GM21390 (cell line): ENCODE data around the gene PRKCE.

Experiments
- ATAC-seq: cut with Tn5 transposase; IDR thresholded peaks from one replicate; pipeline ENCODE4 v1.9.1; 2021; ENCODE audit not compliant: unreplicated experiment

PRKCE gene

DNA sequence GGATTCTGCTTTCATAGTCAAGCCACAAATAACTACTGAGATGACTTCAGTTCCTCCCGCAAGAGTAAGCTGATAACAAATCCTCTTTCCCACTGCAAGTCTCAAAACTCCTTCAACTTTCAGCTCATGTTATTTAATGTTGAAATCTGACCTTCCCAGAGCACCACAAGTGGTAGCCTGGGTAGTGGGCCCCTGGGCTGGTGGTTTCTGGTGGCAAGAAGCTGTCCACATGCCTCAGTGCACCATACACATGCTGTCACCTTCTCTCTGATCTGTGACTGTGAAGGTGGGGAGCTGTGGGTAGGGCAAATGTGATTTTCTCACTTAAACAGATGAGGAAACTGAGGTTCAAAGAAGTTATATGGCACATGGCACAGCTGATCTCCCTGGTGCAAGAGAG lies 399.6 kb downstream of the PRKCE start:
- ATAC-seq: no peak

DNA sequence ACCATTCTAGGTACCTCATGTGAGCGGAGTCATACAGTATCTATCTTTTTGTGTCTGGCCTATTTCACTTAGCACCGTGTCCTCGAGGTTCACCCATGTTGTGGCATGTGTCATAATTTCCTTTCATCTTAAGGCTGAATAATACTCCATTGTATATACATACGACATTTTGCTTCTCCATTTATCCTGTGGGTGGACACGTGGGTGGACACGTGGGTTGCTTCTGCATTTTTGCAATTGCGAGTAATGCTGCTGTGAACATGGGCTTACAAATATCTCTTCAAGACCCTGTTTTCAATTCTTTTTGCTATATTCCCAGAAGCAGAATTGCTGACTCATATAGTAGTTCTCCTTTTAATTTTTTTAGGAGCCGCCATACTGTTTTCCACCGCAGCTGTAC lies 402.1 kb downstream of the PRKCE start:
- no peak for ATAC-seq

DNA sequence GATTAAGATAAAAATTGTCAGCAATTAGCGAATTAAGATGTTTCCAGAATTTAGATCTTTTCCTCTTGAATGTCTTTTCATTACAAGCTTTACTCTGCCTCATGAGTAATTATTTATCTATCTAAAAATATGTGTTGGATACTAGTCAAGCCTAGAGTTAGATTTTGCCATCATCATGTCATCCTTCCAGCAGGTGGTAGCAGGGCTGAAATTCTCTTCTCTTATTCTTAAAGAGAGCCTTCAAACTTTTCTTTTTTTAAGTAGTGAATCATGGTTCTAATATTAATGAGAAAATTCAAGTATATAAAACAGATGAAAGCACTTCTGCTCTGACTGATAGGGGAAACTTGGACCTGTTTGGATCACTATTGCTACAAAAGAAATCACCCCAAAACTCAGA lies 405.1 kb downstream of the PRKCE start:
- ATAC-seq: no peak

DNA sequence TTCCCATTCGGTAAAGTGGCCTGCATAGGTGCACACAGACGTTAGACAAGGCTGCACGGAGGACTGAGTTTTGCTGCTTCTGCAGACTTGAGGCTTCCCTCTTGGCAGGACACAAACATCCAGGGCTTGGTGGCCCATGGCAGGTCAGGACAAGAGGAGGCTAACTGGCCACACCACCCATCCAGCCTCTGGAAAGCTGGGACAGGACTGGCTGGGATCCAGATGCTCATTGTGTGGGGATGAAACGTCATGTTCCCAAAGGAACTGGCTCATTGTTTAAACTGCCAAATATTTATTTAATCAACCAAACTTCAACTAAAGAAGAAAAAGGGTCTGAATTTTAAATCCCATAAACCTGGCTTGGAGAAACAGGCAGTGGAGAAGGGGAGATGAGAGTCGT lies 406.7 kb downstream of the PRKCE start:
- no peak for ATAC-seq

DNA sequence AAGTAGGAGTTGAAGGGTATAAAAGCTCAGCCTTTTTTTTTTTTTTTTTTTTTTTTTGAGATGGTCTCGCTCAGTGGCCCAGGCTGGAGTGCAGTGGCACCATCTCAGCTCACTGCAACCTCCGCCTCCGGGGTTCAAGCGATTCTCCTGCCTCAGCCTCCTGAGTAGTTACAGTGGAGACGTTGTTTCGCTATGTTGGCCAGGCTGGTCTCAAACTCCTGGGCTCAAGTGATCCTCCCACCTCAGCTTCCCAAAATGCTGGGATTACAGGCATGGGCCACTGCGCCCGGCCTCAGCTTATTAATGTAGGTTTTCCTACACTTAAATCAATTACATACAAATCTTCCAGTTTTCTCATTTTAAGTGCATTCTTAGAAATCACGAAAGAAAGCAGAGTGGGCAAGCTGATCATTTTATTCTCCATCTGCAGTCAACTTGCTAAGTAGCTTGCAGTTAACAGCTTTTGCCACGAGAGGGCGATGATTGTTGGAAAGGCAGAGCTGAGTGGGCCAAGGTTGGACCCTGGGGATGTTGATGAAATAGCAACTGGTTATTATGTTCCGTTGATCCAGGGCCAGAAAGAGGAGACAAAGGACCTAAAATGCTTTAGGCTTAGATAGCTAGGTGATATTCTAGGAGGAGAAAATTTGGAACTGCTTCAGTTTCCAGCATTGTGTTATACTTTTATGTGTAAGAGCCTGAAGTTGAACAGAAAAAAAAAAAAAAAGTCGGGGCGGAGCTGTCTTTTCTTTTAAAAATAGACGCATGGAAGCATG lies 411.4 kb downstream of the PRKCE start:
- no peak for ATAC-seq

DNA sequence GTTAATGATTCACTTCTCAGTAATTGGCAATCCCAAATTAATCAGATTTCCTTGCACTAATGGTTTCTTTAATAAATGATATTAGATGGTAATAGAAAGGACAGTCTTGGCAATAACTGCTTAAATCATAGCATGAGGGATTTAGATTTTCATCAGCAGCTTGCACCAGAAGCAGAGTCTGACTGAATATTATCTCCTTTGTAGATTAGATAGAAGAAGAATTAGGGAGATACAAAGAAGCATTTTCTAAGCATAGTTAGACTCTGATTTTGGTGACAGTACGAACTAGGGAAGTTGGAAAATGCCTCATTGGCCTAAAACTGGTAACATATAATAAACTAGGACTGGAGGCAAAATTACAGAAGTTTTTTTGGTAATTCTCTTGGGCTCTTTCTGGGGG lies 412.9 kb downstream of the PRKCE start:
- no peak for ATAC-seq

DNA sequence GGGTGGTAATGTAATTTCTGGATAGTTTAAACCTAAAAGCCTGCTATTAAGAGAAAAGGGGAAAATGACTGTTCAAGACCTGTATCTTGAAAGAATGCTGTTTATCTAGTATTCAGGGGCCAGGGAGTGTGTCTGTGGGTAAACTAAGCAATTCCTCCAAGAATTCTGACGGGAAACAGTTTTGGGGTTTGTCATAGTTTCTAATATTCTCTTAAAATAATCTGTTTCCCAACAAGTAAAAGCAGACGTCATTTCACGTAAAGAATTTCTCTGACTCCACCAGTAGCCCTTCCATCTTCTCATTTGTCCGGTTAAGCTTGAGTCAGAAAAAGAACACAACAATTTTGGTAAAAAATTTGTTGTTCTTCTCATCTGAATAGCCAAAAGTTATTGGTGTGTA lies 413.7 kb downstream of the PRKCE start:
- no peak for ATAC-seq

DNA sequence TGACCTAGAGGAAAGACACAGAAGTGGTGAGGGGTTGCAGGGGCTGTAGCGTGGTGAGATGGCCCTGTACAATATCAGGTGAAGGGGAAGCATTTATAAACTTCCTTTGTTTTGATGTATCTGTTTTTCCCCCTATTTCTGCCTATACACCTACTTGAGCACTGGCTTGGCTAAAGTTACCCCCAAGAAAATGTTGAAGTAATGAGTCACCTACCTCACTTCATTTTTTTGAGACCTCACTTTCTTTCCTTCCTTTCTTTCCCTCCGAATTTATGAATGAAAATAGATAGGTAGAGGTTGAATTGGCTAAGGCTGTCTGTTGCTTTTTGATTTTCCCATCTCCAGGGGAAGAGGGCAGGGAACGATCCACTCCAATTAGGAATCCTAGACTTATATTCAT lies 414.6 kb downstream of the PRKCE start:
- ATAC-seq: no peak

DNA sequence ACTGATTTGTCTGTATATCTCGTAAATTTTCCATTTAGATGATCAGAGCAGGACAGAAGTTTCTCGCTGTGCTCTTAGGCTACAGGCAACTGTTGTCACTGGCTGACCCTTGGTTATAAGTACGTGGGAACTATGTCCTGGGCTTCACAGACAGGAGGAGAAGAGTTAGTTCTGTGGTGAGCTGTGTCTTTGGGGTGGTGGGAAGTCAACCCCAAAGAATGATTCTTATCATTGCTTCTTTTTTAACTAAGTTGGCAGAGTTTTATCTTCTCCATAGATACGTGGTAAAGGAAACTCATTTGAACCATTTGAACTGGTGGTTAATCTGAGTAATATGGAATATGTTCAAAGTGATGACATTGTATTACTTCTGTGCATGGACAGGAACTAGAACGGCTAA lies 415.1 kb downstream of the PRKCE start:
- ATAC-seq: no peak

DNA sequence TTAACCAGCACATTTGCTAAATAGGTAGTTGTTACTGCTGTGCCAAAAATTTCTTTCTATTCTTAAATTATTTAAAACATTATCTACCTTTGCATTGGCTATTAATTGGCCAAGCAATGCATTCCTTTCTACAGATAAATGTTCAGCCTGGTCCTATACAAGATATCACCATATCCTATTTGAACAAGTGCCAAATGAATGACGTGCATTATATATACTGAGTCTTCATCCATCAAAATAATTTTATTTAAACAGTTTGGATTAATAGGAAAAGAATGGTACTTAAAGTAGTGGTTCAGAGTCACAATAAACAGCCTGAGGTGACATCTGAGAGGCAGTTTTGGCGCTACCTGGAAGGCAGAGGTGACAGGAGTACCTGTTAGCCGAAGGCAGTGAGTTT lies 415.6 kb downstream of the PRKCE start:
- ATAC-seq: no peak

DNA sequence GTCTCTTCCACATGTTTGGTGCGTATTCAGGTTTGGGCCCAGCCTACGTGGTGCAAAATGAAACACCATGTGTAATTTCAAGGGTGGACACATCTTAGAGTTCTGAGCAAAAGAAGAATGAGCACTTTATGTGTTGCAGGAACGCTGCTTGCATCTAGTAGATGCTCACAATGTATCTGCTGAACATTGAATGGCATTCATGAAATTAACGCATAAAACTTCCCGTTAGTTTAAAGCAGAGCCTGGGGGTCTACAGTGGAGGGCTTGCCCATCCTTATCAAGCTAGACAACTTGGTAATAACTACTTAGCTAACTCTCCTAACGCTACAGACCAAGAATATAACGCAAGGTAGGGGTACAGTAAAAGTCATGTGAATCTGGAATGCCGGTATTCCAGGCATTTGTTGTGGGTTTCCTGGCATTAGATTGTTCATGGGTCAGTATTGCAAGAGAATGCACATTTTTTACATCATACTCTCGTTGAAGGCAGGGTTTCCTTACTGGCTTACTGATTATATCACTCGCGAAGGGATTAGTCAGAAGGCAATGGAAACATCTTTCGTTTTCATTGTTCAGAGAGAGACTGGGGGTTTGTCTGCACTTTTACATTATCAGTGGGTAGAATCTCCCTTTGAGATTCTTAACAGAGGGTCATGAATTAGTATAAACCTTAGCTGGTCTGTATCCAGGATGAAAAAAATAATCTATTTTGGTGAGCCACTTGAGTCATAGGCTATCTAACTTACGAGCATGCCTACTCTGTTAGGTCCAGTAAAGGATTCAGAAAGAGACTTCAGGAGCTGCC lies 416.2 kb downstream of the PRKCE start:
- ATAC-seq: no peak

DNA sequence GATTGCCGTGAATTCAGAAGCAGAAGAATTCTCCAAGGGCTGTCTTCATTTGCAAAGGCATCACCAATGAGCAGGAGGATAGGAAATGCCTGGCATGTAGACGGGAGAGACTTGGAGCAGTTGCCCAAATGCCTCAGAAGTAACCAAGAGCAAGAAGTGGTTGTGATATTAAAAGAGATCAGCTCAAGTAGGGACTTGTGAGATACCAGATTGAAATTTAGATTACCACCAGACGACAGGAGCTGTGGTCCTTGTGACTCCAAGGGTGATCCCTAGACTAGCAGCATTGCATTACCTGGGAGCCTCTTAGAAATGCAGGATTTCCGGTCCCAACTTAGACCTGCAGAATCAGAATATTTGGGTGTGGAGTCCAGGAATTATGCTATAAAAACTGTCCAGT lies 417.2 kb downstream of the PRKCE start:
- ATAC-seq: no peak

DNA sequence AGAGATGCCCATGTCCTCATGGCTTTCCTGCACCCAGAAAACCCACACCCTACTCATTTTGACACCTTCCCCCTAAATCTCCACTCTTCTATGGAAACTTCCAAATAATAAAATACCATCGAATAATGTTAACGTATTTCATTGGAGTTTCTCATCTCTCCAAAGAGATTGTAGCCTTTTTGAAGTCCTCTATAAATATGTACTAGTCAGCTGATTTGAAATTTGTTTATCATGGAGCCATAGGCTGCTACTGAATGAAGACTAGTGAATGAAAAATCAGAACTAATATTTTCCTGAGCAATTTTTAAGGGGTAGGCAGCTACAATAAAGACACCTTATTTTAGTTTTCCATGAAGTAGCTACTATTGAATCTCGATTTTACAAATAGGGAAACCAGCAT lies 419.6 kb downstream of the PRKCE start:
- ATAC-seq: no peak

DNA sequence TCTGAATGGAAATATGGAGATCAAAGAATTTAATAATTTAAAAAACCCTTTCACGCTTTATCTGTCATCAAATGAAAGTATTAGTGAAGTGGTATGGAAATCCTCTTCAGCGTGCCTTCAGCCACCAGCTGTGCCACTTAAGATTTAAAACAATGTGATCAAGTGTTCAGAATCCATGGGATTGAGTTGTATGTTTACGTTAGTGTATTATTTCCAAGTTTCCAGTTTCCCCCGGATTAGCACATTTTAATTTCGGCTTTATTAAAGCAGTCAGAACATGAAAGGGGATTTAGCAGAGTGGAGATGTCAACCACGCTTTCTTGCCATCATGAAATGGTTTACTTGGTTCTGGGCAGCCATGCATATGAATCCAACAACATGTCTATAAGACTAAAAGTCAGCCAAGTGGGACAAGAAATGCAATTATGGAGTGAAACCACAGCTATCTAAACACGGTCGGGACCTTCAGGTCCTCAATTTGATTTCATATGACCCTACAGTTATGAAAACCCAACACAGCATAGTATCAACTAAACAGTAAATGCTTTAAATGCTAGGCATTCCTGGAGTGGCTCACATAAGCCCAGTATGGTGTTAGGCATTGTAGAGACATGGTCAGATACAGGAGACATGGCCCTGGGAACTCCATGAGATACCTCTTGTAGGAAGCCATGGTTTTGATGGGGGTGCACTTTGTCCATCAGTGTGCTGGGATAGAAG lies 420.8 kb downstream of the PRKCE start:
- no peak for ATAC-seq

DNA sequence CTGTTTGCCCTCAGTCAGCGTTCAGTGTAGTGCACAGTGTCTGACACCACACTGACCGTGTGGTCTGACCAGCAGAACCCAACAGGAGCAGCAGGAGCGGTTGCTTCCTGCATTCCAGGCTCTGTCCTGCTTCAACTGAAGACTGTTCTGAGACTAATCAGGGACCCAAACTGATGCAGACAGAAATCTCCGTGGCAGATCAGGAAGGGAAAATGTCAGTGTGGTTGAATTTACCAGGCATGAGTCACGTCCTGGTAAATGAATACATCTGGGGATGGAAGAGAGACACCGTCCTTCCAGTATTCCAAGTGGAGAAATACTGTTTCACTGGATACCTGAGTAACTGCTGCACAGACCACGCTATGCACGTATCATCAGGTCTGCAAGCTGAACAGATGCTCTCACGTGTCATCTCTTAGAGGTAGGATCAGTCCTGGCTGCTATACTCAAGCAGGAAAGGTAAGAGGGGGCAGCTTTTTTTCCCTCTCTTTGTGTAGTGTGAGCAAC lies 422.1 kb downstream of the PRKCE start:
- ATAC-seq: no peak

DNA sequence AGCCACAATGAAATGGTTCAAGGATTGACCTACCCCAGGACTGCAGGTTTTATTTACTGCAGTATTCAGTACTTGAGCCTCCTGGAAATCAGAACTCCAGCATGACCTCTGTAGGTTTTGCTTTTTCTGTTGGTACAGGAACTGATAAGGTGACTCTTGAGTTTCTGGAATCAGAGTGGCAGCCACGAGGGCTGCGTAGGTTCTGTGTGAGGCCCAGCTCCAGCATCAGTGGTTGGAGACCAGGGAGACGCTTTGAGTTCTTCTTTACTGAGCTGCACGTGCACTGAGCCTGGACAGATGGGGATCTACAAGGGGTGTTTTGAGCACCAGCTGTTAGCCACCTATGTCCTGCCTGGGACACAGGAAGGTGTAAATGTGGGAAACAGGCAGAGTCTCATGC lies 423.0 kb downstream of the PRKCE start:
- ATAC-seq: no peak

DNA sequence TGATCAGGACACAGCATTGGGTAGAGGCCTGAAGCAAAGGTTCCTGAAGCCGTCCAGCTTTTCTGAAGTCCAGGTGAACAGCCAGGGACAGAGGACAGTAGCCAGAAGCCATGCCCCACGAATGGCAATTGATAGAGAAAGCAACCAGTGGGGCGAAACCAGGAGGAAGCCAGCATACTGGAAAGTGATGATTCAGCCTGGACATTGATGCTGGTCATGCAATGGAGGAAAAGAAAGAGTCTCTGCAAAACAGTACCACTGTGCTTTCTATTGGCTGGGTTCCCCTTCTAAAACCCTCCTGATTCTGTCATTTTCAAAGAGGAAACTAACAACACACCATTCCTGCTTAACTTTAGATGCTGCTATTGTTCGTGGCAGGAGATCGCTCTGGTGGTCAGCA lies 424.4 kb downstream of the PRKCE start:
- ATAC-seq: no peak

DNA sequence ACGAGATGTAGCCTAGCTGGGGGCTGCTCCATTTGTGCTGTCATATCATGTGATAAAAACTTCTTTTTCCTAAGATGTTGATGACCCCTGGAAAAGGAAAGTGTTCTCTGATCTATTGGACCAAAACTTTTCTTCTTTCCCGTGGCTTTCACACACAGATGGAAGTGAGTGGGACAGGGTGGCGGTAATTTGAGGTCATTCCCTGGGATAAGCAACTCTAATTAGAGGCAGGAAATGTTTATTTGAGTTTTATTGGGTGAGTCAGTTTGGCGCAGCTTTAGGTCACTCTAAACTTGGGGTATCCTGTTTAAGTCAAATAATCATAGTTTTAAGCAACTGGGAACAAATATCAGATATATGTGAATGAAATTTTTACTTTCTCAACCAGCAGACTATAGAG lies 424.8 kb downstream of the PRKCE start:
- no peak for ATAC-seq

DNA sequence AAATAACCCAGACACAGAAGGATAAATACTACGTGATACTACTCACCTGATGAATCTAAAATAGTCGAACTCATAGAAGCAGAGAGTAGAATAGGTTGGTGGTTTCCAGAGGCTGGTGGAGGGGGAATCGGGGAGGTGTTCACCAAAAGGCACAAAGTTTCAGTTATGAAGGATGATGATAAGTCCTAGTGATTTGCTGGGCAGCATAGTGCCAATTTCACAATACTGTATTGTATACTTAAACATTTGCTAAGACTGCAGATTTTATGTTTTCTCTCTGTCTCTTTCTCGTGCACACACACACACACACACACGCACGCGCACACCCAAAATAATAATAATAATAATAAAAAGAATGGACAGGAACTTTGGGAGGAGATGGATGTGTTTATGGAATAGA lies 425.4 kb downstream of the PRKCE start:
- ATAC-seq: no peak

DNA sequence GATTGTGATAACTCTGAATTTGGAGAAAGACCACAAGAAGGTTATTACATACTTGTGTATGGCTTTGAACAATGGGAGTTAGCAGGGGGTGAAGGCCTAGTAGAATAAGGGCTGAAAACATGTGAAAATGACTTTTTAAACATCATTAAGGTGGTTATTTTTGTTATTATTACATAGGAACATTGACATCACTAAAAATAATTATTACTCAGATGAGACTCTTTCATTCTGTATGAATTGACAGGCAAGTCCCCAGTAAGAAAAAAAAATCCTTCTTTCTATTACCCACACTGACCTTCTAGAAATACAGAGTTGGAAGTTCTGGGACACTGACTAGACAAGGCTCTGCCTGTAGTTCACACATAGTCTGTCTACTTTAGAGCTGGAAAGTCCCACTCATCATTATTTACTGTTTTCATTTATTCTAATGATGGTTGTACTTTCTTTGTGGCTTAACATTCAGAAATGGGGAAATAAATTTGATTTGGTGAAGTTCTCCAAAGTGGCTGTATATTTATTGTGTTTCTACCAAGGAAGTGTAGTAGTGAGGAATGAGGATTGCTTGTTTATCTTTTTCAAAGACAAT lies 426.1 kb downstream of the PRKCE start:
- ATAC-seq: no peak

DNA sequence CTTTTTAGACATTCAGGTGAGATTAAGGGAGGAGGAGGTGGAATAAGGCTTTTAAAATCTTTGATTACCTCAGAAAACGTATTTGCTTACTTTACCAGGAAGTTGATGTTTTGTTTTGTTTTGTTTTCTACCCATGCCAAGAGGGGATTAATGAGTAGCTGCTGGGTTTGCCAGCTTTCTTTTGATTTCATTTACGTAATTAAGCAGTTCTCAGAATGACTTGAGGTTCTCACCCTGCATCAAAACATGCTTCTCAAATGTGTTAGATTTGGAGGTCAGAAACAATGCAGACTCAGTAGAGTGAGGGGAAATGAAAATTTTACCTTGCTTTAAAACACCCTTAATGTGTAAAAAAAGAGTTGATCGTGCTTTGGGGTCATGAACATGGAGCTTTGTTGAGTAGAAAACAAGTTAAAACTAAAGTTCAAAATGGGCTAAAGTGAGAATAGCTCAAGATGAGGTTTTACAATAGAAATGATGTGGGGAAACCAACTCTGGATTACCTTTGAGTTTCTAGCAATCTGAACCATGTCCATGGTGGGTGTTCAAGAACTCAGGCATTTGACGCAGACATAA lies 428.6 kb downstream of the PRKCE start:
- ATAC-seq: no peak
